Astrocyte (in vitro differentiated cells and primary cell): ENCODE measurements around the gene MYO1G.

Source experiments
- CTCF ChIP-seq: IDR thresholded peaks from 2 replicates; pipeline ENCODE4 v1.5.1; 2011; ENCODE audit warnings: low read depth, mild to moderate bottlenecking, inconsistent platforms, low read length, moderate library complexity; ENCODE audit not compliant: insufficient read depth
- EZH2 ChIP-seq: IDR thresholded peaks from 2 replicates; pipeline ENCODE4 v1.6.1; 2012; ENCODE audit warnings: mild to moderate bottlenecking, low read length, inconsistent platforms; ENCODE audit not compliant: insufficient read depth

GRCh38 chr7:44983742-44984477 lies 5.1 kb upstream of the MYO1G start:
- TF ChIP-seq CTCF (no peak), EZH2 (no peak)
